ENCODE data around the gene C10orf143. TPM values are rescaled to one million over a fixed set of nuclear protein-coding genes. Genes with fewer than 3 reads are reported as not detected.

C10orf143 gene
- total and polyA plus RNA-seq, 2 of the 4 experiments (the other 2 are of a cell fraction) = 0.36 to 0.60 TPM

DNA sequence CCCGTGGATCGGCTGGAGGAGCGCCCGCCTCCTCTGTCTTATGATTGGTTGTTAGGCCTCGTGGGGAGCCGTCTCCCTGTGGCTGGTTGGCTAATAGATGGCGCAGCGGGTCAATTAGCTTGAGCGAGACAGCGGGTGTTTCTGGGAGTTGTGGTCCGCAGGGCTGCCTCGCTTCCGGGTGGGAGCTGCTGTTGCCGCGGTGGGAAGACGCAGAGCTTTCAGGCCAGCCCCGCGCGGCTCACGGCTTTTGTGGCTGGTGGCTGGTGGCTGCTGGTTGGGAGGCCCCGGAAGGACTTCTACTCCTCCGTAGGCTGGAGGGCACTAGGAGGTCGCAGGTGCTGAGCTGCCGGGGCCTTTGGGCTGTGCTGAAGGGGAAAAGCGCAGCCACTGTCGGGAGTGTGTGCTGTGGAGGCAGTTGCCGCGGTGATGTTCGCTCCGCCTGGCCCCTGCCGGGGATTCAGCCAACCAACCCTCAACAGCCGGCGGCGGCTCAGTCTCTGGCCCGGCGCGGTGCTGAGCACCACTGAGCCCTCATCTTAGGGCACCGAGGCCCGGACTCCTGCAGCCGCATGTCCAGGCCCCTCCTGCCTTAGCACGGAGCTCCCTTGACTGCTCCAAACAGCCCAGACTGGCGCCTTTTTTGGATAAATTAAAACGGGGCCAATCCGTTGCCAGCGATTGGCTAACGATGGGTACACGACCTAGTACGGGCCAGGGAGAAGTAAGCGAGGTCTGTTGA is 652 bp upstream of the C10orf143 start:
- no peaks in the 10 kb centered on the region for H4K20me1 ChIP-seq (ENCODE audit: insufficient read depth, low read length)
- H2AK9ac ChIP-seq (replicated peaks; ENCODE audit: low read depth, low read length, poor library complexity) = peak overlapping the region; percentile 74
- POLR2A ChIA-PET (ENCODE audit: unreplicated experiment) = interaction anchor here (2.3 kb wide), 1 partner anchor 25 kb away, joined by 8 read pairs; the partner anchor contains the start of gene GLRX3
- peak overlapping the region; percentile 71 for H3K4me3 ChIP-seq (ENCODE audit: insufficient read depth, low read depth, low read length)
- H2BK15ac ChIP-seq (ENCODE audit: low read depth, low read length) = no peak overlapping the region
- H3K27me3 ChIP-seq (ENCODE audit: control insufficient read depth, insufficient read depth, low read length) = no peaks in the 10 kb centered on the region
- H3K4me1 ChIP-seq (ENCODE audit: control insufficient read depth, insufficient read depth, low read length) = no peaks in the 10 kb centered on the region
- H3K18ac ChIP-seq (ENCODE audit: low read depth, low read length) = no peak overlapping the region
- H3K79me1 ChIP-seq (ENCODE audit: low read depth in 1 of 2, low read length in 2 of 2) = peaks cover 7 to 33% of the 10 kb centered on the region in 2 experiments
- H4K8ac ChIP-seq (ENCODE audit: low read depth in 2 of 2, low read length in 2 of 2) = peak overlapping the region; percentile 65 to 95
- intact Hi-C loops (cut with micrococcal nuclease) (loop anchor here (1.0 to 5.0 kb wide), 4 partner anchors 25 to 644 kb away; partner anchors contain the start of genes GLRX3 and MGMT), in situ Hi-C loops (cut with MboI; ENCODE audit: low sequenced_read_pairs) (no loop called here), dilution Hi-C loops (cut with HindIII; ENCODE audit: low sequenced_read_pairs, unreplicated experiment) (no loop called here)
- peak; percentile 97 for DNase-seq
- peaks cover 6% of the 10 kb centered on the region for H3K9me1 ChIP-seq (ENCODE audit: insufficient read depth, low read length)
- no peak overlapping the region for H2BK20ac ChIP-seq (ENCODE audit: low read depth, low read length)
- CTCF ChIA-PET = interaction anchor here (0.9 to 2.5 kb wide), 5 partner anchors 12 to 69 kb away, joined by 3 to 10 read pairs (median 3); no protein-coding TSS in a partner anchor
- no peaks in the 10 kb centered on the region for H3K36me3 ChIP-seq (ENCODE audit: control insufficient read depth, insufficient read depth, low read length)
- no peak overlapping the region for H4K5ac ChIP-seq (ENCODE audit: low read depth, low read length)
- no peaks in the 10 kb centered on the region for H3K9me3 ChIP-seq (ENCODE audit: control insufficient read depth, insufficient read depth, low read length)
- WGBS, 2 experiments (ENCODE audit: extremely low coverage in 2 of 2, insufficient read length in 1 of 2) = 6% methylated on average over 6 of the region's 49 CpGs; no CpG with 5 or more reads in 1 of the 2 experiments
- H3K9ac ChIP-seq (ENCODE audit: low read depth, low read length) = peak overlapping the region; percentile 60
- peak overlapping the region; percentile 70 for H3K4me2 ChIP-seq (ENCODE audit: low read depth, low read length)
- no peak overlapping the region for H2BK120ac ChIP-seq (ENCODE audit: low read depth, low read length)
- peak; percentile 88 for ATAC-seq (ENCODE audit: low read depth)
- no peak overlapping the region for H4K91ac ChIP-seq (ENCODE audit: insufficient read depth, low read depth, low read length)
- no peak overlapping the region for H2AK5ac ChIP-seq (ENCODE audit: low read depth, low read length)
- H3K23ac ChIP-seq (ENCODE audit: low read depth, low read length) = peak overlapping the region; percentile 33
- H2BK5ac ChIP-seq (ENCODE audit: low read depth, low read length, poor library complexity, severe bottlenecking) = peak overlapping the region; percentile 7
- peak overlapping the region; percentile 81; the same call in 1 of the 2 replicates for H3K14ac ChIP-seq (replicated peaks; ENCODE audit: low read depth, low read length)
- no peak overlapping the region; the same call in 1 of the 2 replicates for H3K4ac ChIP-seq (ENCODE audit: low read depth, low read length)
- H3K27ac ChIP-seq (ENCODE audit: insufficient read depth, low read length) = peak overlapping the region; percentile 74
- peak overlapping the region; percentile 100 for H2AFZ ChIP-seq (replicated peaks; ENCODE audit: low read length, poor library complexity)
- BruUV-seq (replicated peaks) = no TSS peak
- peak overlapping the region; percentile 45 for H3K56ac ChIP-seq (ENCODE audit: extremely low read depth, insufficient read depth, low read length)
- TF ChIP-seq, protein P1, sequence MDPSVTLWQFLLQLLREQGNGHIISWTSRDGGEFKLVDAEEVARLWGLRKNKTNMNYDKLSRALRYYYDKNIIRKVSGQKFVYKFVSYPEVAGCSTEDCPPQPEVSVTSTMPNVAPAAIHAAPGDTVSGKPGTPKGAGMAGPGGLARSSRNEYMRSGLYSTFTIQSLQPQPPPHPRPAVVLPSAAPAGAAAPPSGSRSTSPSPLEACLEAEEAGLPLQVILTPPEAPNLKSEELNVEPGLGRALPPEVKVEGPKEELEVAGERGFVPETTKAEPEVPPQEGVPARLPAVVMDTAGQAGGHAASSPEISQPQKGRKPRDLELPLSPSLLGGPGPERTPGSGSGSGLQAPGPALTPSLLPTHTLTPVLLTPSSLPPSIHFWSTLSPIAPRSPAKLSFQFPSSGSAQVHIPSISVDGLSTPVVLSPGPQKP (IDR thresholded peaks at IDR 0.05; ENCODE audit: borderline replicate concordance, low read depth, low read length) = no peak
- peak; percentile 52; the same call in 1 of the 2 replicates for TF ChIP-seq MAZ (IDR thresholded peaks at IDR 0.05; ENCODE audit: borderline replicate concordance, low read depth, low read length)
- no peak for TF ChIP-seq CEBPB (IDR thresholded peaks at IDR 0.05; ENCODE audit: low read depth, low read length)
- TF ChIP-seq, protein P2, sequence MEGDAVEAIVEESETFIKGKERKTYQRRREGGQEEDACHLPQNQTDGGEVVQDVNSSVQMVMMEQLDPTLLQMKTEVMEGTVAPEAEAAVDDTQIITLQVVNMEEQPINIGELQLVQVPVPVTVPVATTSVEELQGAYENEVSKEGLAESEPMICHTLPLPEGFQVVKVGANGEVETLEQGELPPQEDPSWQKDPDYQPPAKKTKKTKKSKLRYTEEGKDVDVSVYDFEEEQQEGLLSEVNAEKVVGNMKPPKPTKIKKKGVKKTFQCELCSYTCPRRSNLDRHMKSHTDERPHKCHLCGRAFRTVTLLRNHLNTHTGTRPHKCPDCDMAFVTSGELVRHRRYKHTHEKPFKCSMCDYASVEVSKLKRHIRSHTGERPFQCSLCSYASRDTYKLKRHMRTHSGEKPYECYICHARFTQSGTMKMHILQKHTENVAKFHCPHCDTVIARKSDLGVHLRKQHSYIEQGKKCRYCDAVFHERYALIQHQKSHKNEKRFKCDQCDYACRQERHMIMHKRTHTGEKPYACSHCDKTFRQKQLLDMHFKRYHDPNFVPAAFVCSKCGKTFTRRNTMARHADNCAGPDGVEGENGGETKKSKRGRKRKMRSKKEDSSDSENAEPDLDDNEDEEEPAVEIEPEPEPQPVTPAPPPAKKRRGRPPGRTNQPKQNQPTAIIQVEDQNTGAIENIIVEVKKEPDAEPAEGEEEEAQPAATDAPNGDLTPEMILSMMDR (conservative IDR thresholded peaks at IDR 0.05; ENCODE audit: low read depth, low read length) = no peak
- 0 out of 2 replicates have a peak, but pooled peaks have one; percentile 1 for TF ChIP-seq BHLHE40 (IDR thresholded peaks at IDR 0.05; ENCODE audit: low read depth, low read length)
- no peak for TF ChIP-seq MAFK (IDR thresholded peaks at IDR 0.05; ENCODE audit: low read depth, low read length)
- TF ChIP-seq RAD21 (IDR thresholded peaks at IDR 0.05; ENCODE audit: low read length) = no peak
- TF ChIP-seq POLR2A (IDR thresholded peaks at IDR 0.05; ENCODE audit: low read depth, low read length) = no peak; the same call in 1 of the 2 replicates
- no peak for TF ChIP-seq CHD1 (IDR thresholded peaks at IDR 0.05; ENCODE audit: low read depth, low read length)
- TF ChIP-seq NFE2L2 (IDR thresholded peaks at IDR 0.05; ENCODE audit: low read depth, low read length) = no peak
- peak; percentile 38; the same call in 1 of the 2 replicates for TF ChIP-seq FOS (IDR thresholded peaks at IDR 0.05; ENCODE audit: low read depth, low read length)
- TF ChIP-seq RCOR1 (IDR thresholded peaks at IDR 0.05; ENCODE audit: insufficient replicate concordance, low read length) = no peak
- TF ChIP-seq, protein P3, sequence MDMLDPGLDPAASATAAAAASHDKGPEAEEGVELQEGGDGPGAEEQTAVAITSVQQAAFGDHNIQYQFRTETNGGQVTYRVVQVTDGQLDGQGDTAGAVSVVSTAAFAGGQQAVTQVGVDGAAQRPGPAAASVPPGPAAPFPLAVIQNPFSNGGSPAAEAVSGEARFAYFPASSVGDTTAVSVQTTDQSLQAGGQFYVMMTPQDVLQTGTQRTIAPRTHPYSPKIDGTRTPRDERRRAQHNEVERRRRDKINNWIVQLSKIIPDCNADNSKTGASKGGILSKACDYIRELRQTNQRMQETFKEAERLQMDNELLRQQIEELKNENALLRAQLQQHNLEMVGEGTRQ (IDR thresholded peaks at IDR 0.05; ENCODE audit: low read depth, low read length) = peak; percentile 47; the same call in 1 of the 2 replicates
- no peak for TF ChIP-seq SMC3 (IDR thresholded peaks at IDR 0.05; ENCODE audit: low read depth, low read length)
